Memory B cell (primary cell): ENCODE measurements around the gene IGFN1.

ENCODE experiments used
- ATAC-seq: fragments of 150-1000 bp; cut with Tn5 transposase; 2 replicates; pipeline ENCODE4 v1.10.0; 2021; ENCODE audit warnings: low read depth, mild to moderate bottlenecking, moderate library complexity
- DNase-seq, 2 donors: peaks; one replicate each; pipeline ENCODE4 v3.0.0; 2022; ENCODE audit warnings: low spot score in 2 of 2
- H3K27ac Mint-ChIP-seq: one replicate; pipeline ENCODE4 v1.8.0; 2022; ENCODE audit warnings: mild to moderate bottlenecking, moderate library complexity, mixed read lengths
- H3K27me3 Mint-ChIP-seq: one replicate; pipeline ENCODE4 v1.8.0; 2022; ENCODE audit warnings: mixed read lengths
- H3K36me3 Mint-ChIP-seq: one replicate; pipeline ENCODE4 v1.8.0; 2022; ENCODE audit warnings: mild to moderate bottlenecking, mixed read lengths
- H3K4me1 Mint-ChIP-seq: one replicate; pipeline ENCODE4 v1.8.0; 2022; ENCODE audit warnings: mixed read lengths
- H3K4me3 Mint-ChIP-seq: one replicate; pipeline ENCODE4 v1.8.0; 2022; ENCODE audit warnings: mild to moderate bottlenecking, moderate library complexity, mixed read lengths
- H3K9me3 Mint-ChIP-seq: one replicate; pipeline ENCODE4 v1.8.0; 2022; ENCODE audit warnings: mixed read lengths

IGFN1 gene

GRCh38 chr1:201184307-201185122 is 6.1 kb upstream of the IGFN1 start:
- Mint-ChIP-seq H3K9me3 (no peaks in the 10 kb centered on the region), H3K36me3 (peaks cover 2% of the 10 kb centered on the region), H3K4me3 (no peak overlapping the region), H3K27me3 (peaks cover 23% of the 10 kb centered on the region), H3K4me1 (no peaks in the 10 kb centered on the region), H3K27ac (no peak overlapping the region)
- ATAC-seq = no peak
- no peak for DNase-seq

GRCh38 chr1:201185123-201185453 is 5.5 kb upstream of the IGFN1 start:
- ATAC-seq (no peak), DNase-seq (no peak)
- Mint-ChIP-seq H3K4me1 (no peaks in the 10 kb centered on the region), H3K27me3 (peaks cover 23% of the 10 kb centered on the region), H3K27ac (no peak overlapping the region), H3K36me3 (no peaks in the 10 kb centered on the region), H3K4me3 (no peak overlapping the region), H3K9me3 (no peaks in the 10 kb centered on the region)

GRCh38 chr1:201185527-201186128 is 5.0 kb upstream of the IGFN1 start:
- Mint-ChIP-seq H3K4me1 (no peaks in the 10 kb centered on the region), H3K27ac (no peak overlapping the region), H3K36me3 (no peaks in the 10 kb centered on the region), H3K4me3 (no peak overlapping the region), H3K9me3 (no peaks in the 10 kb centered on the region), H3K27me3 (peaks cover 26% of the 10 kb centered on the region)
- no peak for DNase-seq
- no peak for ATAC-seq

- Mint-ChIP-seq H3K4me3 (no peak overlapping the region), H3K4me1 (no peaks in the 10 kb centered on the region), H3K27me3 (peaks cover 26% of the 10 kb centered on the region), H3K36me3 (no peaks in the 10 kb centered on the region), H3K27ac (no peak overlapping the region), H3K9me3 (no peaks in the 10 kb centered on the region)
- no peak for ATAC-seq
- no peak for DNase-seq
Observed at GRCh38 chr1:201186192-201186591, 4.4 kb upstream of the IGFN1 start.

- Mint-ChIP-seq H3K27me3 (peaks cover 24% of the 10 kb centered on the region), H3K27ac (no peak overlapping the region), H3K36me3 (no peaks in the 10 kb centered on the region), H3K4me3 (no peak overlapping the region), H3K9me3 (no peaks in the 10 kb centered on the region), H3K4me1 (no peaks in the 10 kb centered on the region)
- DNase-seq (no peak), ATAC-seq (no peak)
Observed at GRCh38 chr1:201189085-201189484, 1.5 kb upstream of the IGFN1 start.

GRCh38 chr1:201190005-201190404 is 619 bp upstream of the IGFN1 start:
- no peak for ATAC-seq
- Mint-ChIP-seq H3K36me3 (no peaks in the 10 kb centered on the region), H3K4me1 (no peaks in the 10 kb centered on the region), H3K4me3 (no peak overlapping the region), H3K27me3 (peaks cover 19% of the 10 kb centered on the region), H3K27ac (no peak overlapping the region), H3K9me3 (no peaks in the 10 kb centered on the region)
- DNase-seq = no peak

- no peaks in the 10 kb centered on the region for H3K9me3 Mint-ChIP-seq
- ATAC-seq (no peak), DNase-seq (no peak)
- H3K36me3 Mint-ChIP-seq = no peaks in the 10 kb centered on the region
- H3K4me1 Mint-ChIP-seq = no peaks in the 10 kb centered on the region
- peaks cover 14% of the 10 kb centered on the region for H3K27me3 Mint-ChIP-seq
- H3K27ac Mint-ChIP-seq = no peak overlapping the region
- H3K4me3 Mint-ChIP-seq = no peak overlapping the region
Observed at GRCh38 chr1:201191653-201192260, 1.1 kb downstream of the IGFN1 start.

GRCh38 chr1:201192261-201192788 is 1.7 kb downstream of the IGFN1 start:
- H3K27me3 Mint-ChIP-seq = peaks cover 14% of the 10 kb centered on the region
- no peak for ATAC-seq
- DNase-seq = no peak
- no peak overlapping the region for H3K4me3 Mint-ChIP-seq
- no peaks in the 10 kb centered on the region for H3K4me1 Mint-ChIP-seq
- no peaks in the 10 kb centered on the region for H3K36me3 Mint-ChIP-seq
- H3K9me3 Mint-ChIP-seq = no peaks in the 10 kb centered on the region
- H3K27ac Mint-ChIP-seq = no peak overlapping the region

GRCh38 chr1:201194046-201194445 is 3.4 kb downstream of the IGFN1 start:
- Mint-ChIP-seq H3K36me3 (no peaks in the 10 kb centered on the region), H3K9me3 (no peaks in the 10 kb centered on the region), H3K27me3 (peaks cover 11% of the 10 kb centered on the region), H3K27ac (no peak overlapping the region), H3K4me1 (no peaks in the 10 kb centered on the region), H3K4me3 (no peak overlapping the region)
- no peak for DNase-seq
- ATAC-seq = no peak

GRCh38 chr1:201198598-201198997 is 8.0 kb downstream of the IGFN1 start:
- Mint-ChIP-seq H3K27me3 (peaks cover 7% of the 10 kb centered on the region), H3K9me3 (no peaks in the 10 kb centered on the region), H3K4me1 (no peaks in the 10 kb centered on the region), H3K27ac (no peak overlapping the region), H3K36me3 (no peaks in the 10 kb centered on the region), H3K4me3 (no peak overlapping the region)
- no peak for ATAC-seq
- DNase-seq = no peak

GRCh38 chr1:201205036-201205435 is 14.4 kb downstream of the IGFN1 start:
- Mint-ChIP-seq H3K36me3 (no peaks in the 10 kb centered on the region), H3K4me3 (no peak overlapping the region), H3K27me3 (peaks cover 36% of the 10 kb centered on the region), H3K27ac (no peak overlapping the region), H3K4me1 (no peaks in the 10 kb centered on the region), H3K9me3 (no peaks in the 10 kb centered on the region)
- DNase-seq (no peak), ATAC-seq (no peak)

- peaks cover 43% of the 10 kb centered on the region for H3K27me3 Mint-ChIP-seq
- H3K4me1 Mint-ChIP-seq = no peaks in the 10 kb centered on the region
- H3K27ac Mint-ChIP-seq = no peak overlapping the region
- no peaks in the 10 kb centered on the region for H3K9me3 Mint-ChIP-seq
- no peak for DNase-seq
- H3K36me3 Mint-ChIP-seq = no peaks in the 10 kb centered on the region
- no peak for ATAC-seq
- H3K4me3 Mint-ChIP-seq = no peak overlapping the region
Observed at GRCh38 chr1:201206176-201206575, 15.6 kb downstream of the IGFN1 start.

GRCh38 chr1:201207046-201207445 is 16.4 kb downstream of the IGFN1 start:
- no peak overlapping the region for H3K27ac Mint-ChIP-seq
- H3K27me3 Mint-ChIP-seq = peaks cover 49% of the 10 kb centered on the region
- H3K4me1 Mint-ChIP-seq = no peaks in the 10 kb centered on the region
- H3K9me3 Mint-ChIP-seq = no peaks in the 10 kb centered on the region
- DNase-seq (no peak), ATAC-seq (no peak)
- no peak overlapping the region for H3K4me3 Mint-ChIP-seq
- no peaks in the 10 kb centered on the region for H3K36me3 Mint-ChIP-seq

GRCh38 chr1:201208236-201208635 is 17.6 kb downstream of the IGFN1 start:
- H3K27me3 Mint-ChIP-seq = peaks cover 43% of the 10 kb centered on the region
- H3K4me1 Mint-ChIP-seq = no peaks in the 10 kb centered on the region
- no peaks in the 10 kb centered on the region for H3K36me3 Mint-ChIP-seq
- no peak for ATAC-seq
- H3K4me3 Mint-ChIP-seq = no peak overlapping the region
- H3K9me3 Mint-ChIP-seq = no peaks in the 10 kb centered on the region
- H3K27ac Mint-ChIP-seq = no peak overlapping the region
- DNase-seq = no peak
